K562 (cell line): ENCODE measurements around the gene AGXT. TPM values are rescaled to one million over a fixed set of nuclear protein-coding genes. Genes with fewer than 3 reads are reported as not detected.

Experiments
- ADNP ChIP-seq: fragments of 200-800 bp; sonication (Bioruptor generic); IDR thresholded peaks from 2 replicates; pipeline ENCODE4 v1.6.1; 2016; ENCODE audit warnings: missing genetic modification characterization, missing compliant biosample characterization
- DACH1 ChIP-seq: fragments of 450-650 bp; IDR thresholded peaks from 2 replicates; pipeline ENCODE4 v1.6.1; 2018; ENCODE audit not compliant: partially characterized antibody
- ELK1 ChIP-seq: sonication (generic); formaldehyde crosslinking; IDR thresholded peaks from 2 replicates; pipeline ENCODE4 v1.8.1; 2022; ENCODE audit warnings: missing genetic modification reagents
- FOXO4 ChIP-seq: fragments of 450-650 bp; formaldehyde crosslinking; IDR thresholded peaks from 2 replicates; pipeline ENCODE4 v1.4.0; 2020; ENCODE audit warnings: mild to moderate bottlenecking, moderate library complexity
- NFE2L1 ChIP-seq: fragments of 450-650 bp; IDR thresholded peaks from 2 replicates; pipeline ENCODE4 v1.6.1; 2016; ENCODE audit warnings: missing genetic modification characterization, low read depth, mild to moderate bottlenecking, missing compliant biosample characterization, moderate library complexity, borderline replicate concordance
- SREBF2 ChIP-seq: sonication (generic); formaldehyde crosslinking; IDR thresholded peaks from 2 replicates; pipeline ENCODE4 v1.4.0; 2020; ENCODE audit warnings: mild to moderate bottlenecking, missing genetic modification reagents
- ZNF23 ChIP-seq: fragments of 250-450 bp; sonication (Bioruptor Pico); IDR thresholded peaks from 2 replicates; pipeline ENCODE4 v1.4.0; 2020; ENCODE audit warnings: mild to moderate bottlenecking
- ZNF778 ChIP-seq: fragments of 450-650 bp; formaldehyde crosslinking; IDR thresholded peaks from 2 replicates; pipeline ENCODE4 v1.4.0; 2020; ENCODE audit warnings: mild to moderate bottlenecking, moderate library complexity
- polyA plus RNA-seq, 8 experiments: library from polyadenylated mRNA; depleted of rRNA in 4 of 8; stranded (reverse) in 5 of 8; unstranded in 3 of 8; fragments of >200 nt; fragmentation: Nextera tagmentation in 2 of 8; fragmentation: Illumina TruSeq in 1 of 8; extraction: Ambion mirVana in 2 of 8; extraction: Trizol in 1 of 8; gene quantifications; 2 replicates each; pipeline versions ENCODE4 v1.2.1 to v1.2.3, GENCODE V29; 2011 to 2014; ENCODE audit warnings: inconsistent platforms in 1 of 8, missing spikeins in 1 of 8
- total RNA-seq, 7 experiments: library from RNA; depleted of rRNA in 6 of 7; stranded (reverse); fragments of >200 nt in 6 of 7; fragmentation: Illumina TruSeq in 2 of 7; extraction: Trizol in 2 of 7; gene quantifications; 2 replicates each; pipeline versions ENCODE4 v1.2.1 to v1.2.3, GENCODE V29; 2011 to 2021; ENCODE audit warnings: low replicate concordance in 1 of 7

The AGXT gene
- total and polyA plus RNA-seq, 9 of the 15 experiments (the other 6 are each of a cell fraction or from before 2014, with no cell fraction given), result 0.18 TPM; not detected in 8

GRCh38 chr2:240926516-240927389 is 58.1 kb downstream of the AGXT start (continued):
- TF ChIP-seq FOXO4 (no peak), SREBF2 (CRISPR knock-in tag) (no peak), ELK1 (CRISPR knock-in tag) (no peak), NFE2L1 (tag) (no peak), ZNF23 (CRISPR knock-in tag) (no peak), ZNF778 (CRISPR knock-in tag) (no peak), ADNP (no peak), DACH1 (no peak)
- TF ChIP-seq, all 486 proteins: peak for 0
